ENCODE measurements around the gene LIPG.

DNA sequence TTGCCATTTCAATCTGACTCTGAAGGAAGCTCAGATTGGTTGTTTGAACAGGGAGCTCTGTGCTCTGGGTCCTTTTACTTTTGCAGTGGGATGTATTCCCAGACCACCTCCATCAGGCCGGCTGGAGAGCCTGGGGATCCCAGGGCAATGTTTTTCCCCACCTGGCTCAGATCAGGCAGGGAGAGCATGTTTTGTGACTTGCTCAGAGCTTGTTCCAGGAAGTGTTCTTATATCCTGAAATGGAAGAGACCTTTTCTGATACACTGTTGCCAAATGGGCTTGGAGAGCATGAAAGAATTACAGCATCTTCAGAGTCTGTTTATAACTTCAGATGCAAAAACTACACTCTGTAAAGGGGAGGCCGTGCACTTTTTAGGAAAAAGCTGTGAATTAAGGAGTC lies 56.0 kb downstream of the LIPG start:
- no peak for TF ChIP-seq CTCF (conservative IDR thresholded peaks at IDR 0.05; ENCODE audit: low read depth, low read length)
- TF ChIP-seq EZH2 (IDR thresholded peaks at IDR 0.05; ENCODE audit: borderline replicate concordance, low read depth, low read length, poor library complexity, severe bottlenecking): no peak
